GM19240 (cell line): ENCODE data around the gene TRAPPC11.

Experiments used
- DNase-seq: peaks from one replicate; pipeline ENCODE4 v3.0.0; 2011; ENCODE audit warnings: low spot score; ENCODE audit not compliant: insufficient read length

TRAPPC11 gene

GRCh38 chr4:183758061-183758757, 99.1 kb downstream of the TRAPPC11 start:
- DNase-seq, result no peak

GRCh38 chr4:183758758-183759447, 99.8 kb downstream of the TRAPPC11 start:
- DNase-seq, result no peak

- no peak for DNase-seq
Measured at GRCh38 chr4:183760326-183760725, 101.2 kb downstream of the TRAPPC11 start.
